ENCODE measurements around the gene PTPRM.

The PTPRM gene

GRCh38 chr18:7871560-7872456 is 304.7 kb downstream of the PTPRM start:
- DNase-seq = no peak

- no peak for DNase-seq
Measured at GRCh38 chr18:7872569-7872968, 305.5 kb downstream of the PTPRM start.

- no peak for DNase-seq
Measured at GRCh38 chr18:7873316-7873715, 306.2 kb downstream of the PTPRM start.

GRCh38 chr18:7876354-7877104 is 309.4 kb downstream of the PTPRM start:
- DNase-seq = no peak

- no peak for DNase-seq
Measured at GRCh38 chr18:7877609-7878008, 310.5 kb downstream of the PTPRM start.

- no peak for DNase-seq
Measured at GRCh38 chr18:7878265-7879211, 311.4 kb downstream of the PTPRM start.

GRCh38 chr18:7879717-7880116 is 312.6 kb downstream of the PTPRM start:
- no peak for DNase-seq

GRCh38 chr18:7885865-7886264 is 318.7 kb downstream of the PTPRM start:
- no peak for DNase-seq

GRCh38 chr18:7886436-7886835 is 319.3 kb downstream of the PTPRM start:
- no peak for DNase-seq

GRCh38 chr18:7889515-7889914 is 322.4 kb downstream of the PTPRM start:
- no peak for DNase-seq

GRCh38 chr18:7890075-7890474 is 323.0 kb downstream of the PTPRM start:
- DNase-seq = no peak

GRCh38 chr18:7892556-7892955 is 325.4 kb downstream of the PTPRM start:
- no peak for DNase-seq

GRCh38 chr18:7894592-7894991 is 327.5 kb downstream of the PTPRM start:
- no peak for DNase-seq

- no peak for DNase-seq
Measured at GRCh38 chr18:7895346-7895745, 328.2 kb downstream of the PTPRM start.

- DNase-seq = no peak
Measured at GRCh38 chr18:7896161-7896560, 329.0 kb downstream of the PTPRM start.

- DNase-seq = no peak
Measured at GRCh38 chr18:7896805-7897518, 329.8 kb downstream of the PTPRM start.

- no peak for DNase-seq
Measured at GRCh38 chr18:7898181-7898580, 331.1 kb downstream of the PTPRM start.

- no peak for DNase-seq
Measured at GRCh38 chr18:7899078-7899477, 332.0 kb downstream of the PTPRM start.

- DNase-seq = no peak
Measured at GRCh38 chr18:7900091-7900490, 333.0 kb downstream of the PTPRM start.

- DNase-seq = no peak
Measured at GRCh38 chr18:7901657-7902056, 334.5 kb downstream of the PTPRM start.

GRCh38 chr18:7902399-7902839 is 335.3 kb downstream of the PTPRM start:
- no peak for DNase-seq

- no peak for DNase-seq
Measured at GRCh38 chr18:7904529-7904928, 337.4 kb downstream of the PTPRM start.
